GM19035 (cell line): ENCODE measurements around the gene TAF15.

Source experiments
- ATAC-seq: cut with Tn5 transposase; IDR thresholded peaks from one replicate; pipeline ENCODE4 v1.9.1; 2021; ENCODE audit not compliant: unreplicated experiment

The TAF15 gene

DNA sequence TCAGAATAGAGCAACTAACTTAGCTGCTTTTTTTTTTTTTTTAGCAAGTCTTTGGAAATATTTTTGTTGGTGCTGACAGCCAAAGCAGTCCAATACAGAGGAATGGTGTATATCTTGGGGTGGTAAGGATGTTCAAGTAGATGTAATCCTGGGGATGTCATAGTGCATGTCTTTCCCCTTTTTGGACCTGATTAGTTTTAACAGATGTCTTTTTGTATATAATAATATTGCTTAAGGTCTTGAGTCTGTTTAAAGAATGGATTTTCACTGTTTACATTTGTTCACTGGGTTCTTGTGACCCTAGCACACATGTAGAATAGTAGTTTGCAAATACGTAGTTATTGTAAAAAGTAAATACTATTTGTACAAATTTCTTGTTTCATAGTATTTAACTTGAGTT lies 7.9 kb downstream of the TAF15 start:
- ATAC-seq: no peak

DNA sequence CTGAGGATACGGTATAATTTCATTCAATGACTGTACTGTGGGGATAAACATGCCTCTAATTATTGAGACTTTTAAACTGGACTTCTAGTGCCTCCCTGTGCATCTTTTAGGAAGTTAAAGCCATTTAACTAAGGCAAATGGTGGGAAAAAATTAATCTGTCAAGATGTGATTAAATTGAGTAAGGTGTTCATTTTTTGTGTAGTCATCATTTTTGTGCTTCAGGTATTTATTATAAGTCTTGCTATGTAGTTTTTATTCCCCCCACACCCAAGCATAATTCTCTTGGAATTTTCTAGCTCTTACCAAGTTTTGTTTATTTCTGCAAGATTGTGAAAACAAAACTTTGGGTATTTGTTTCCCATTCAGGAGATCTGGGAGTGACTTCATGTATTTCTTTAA lies 10.2 kb downstream of the TAF15 start:
- ATAC-seq: no peak

DNA sequence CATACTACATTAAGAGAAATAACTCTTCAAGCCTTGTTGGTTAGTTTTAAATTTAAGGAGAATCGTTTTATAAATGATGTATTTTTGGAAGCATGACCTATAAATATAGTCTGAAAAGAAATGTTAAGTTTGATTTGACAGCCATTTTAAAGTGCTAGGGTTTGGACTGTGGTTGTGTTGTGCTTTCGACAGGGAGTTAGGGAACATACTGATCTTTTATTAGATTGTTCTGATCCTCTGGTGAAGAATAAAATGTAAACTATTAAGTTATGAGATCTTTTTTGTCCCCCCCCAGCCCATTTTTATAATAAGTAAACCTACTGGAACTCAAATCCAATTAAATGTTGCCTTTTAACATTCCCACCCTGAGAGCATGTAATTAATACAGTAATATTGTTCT lies 12.0 kb downstream of the TAF15 start:
- ATAC-seq: no peak

DNA sequence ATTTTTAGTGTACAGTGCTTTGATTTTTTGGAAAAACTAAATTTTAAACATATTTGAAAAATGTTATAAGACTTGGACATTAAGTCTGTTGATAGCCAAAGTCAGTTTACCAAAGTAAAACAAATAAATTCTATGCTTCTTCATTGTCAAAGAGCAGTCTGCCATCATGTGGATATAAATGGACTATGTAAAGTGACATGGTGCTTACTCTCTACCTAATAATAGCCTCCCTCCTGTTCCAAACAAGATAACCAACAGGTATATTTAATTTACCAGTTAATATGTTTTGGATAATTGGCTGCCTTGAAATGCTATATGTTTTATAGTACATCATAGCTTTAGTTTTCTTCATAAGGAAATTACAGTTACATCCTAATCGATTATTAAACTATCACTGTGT lies 15.9 kb downstream of the TAF15 start:
- ATAC-seq: no peak

DNA sequence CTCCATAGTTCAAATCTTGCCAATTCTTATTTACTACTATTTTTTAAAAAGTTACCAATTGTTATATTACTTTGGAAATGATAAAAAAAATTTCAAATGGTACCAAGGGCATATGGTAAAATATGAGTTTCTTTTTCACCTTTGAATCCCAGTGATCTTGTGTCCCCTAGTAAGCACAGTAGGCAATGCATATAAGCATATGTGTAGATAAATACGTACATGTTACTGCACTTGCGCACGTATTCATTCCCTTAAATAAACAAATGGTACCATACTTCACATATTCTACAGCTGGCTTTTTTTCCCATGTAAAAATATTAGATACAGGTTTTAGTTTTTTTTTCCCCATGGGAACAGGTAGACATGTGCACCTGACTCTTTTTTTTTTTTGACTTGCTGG lies 31.8 kb downstream of the TAF15 start:
- no peak for ATAC-seq

DNA sequence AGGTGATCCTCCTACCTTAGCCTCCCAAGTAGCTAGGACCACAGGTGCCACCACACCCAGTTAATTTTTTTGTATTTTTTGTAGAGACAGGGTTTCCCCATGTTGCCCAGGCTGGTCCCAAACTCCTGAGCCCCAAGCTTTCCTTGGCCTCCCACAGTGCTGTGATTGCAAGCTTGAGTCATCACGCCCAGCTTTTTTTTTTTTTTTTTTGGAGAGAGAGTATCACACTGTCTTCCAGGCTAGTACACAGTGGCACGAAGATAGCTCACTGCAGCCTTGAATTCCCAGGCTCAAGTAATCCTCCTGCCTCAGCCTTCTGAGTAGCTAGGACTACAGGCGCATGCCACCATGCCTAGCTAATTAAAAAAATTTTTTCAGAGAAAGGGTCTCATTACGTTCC lies 32.2 kb downstream of the TAF15 start:
- no peak for ATAC-seq

DNA sequence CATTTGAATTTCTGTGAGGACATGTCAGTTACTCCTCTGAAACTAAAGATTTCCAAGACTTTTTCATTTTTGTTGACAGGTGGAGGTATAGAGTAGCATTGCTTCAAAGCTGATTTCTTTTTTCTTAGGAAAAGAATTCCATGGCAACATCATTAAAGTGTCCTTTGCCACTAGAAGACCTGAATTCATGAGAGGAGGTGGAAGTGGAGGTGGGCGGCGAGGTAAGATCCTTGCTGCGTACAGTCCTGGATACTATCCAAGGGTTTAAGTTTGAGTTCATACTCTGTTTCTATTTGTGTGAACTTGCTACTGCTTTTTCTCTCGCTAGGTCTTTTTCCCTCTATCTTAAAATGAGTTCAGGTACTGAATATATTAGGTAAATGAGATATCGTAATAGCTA lies 33.0 kb downstream of the TAF15 start:
- ATAC-seq: no peak

DNA sequence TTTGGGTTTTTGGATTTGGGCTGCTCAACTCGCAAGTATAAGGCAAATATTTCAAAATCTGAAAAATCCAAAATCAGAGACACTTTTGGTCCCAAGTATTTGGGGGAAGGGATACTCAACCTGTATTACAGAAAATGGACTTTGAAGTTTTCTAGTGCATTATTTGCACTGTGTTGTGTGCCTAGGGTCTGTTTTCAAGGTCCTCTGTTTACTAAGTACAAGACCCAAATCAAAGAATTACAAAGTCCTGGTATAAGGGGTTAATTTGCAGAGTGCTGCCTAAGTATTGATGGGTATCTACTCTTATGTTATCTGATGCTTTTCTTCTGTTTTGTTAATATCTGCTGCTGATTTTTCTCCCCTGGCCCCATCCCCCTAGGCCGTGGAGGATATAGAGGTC lies 34.4 kb downstream of the TAF15 start:
- no peak for ATAC-seq

DNA sequence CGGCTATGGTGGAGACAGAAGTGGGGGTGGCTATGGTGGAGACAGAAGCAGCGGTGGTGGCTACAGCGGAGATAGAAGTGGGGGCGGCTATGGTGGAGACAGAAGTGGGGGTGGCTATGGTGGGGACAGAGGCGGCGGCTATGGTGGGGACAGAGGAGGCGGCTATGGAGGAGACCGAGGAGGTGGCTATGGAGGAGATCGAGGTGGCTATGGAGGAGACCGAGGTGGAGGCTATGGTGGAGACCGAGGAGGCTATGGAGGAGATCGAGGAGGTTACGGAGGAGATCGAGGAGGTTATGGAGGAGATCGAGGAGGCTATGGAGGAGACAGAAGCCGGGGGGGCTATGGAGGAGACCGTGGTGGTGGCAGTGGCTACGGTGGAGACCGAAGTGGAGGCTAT lies 35.3 kb downstream of the TAF15 start:
- no peak for ATAC-seq

DNA sequence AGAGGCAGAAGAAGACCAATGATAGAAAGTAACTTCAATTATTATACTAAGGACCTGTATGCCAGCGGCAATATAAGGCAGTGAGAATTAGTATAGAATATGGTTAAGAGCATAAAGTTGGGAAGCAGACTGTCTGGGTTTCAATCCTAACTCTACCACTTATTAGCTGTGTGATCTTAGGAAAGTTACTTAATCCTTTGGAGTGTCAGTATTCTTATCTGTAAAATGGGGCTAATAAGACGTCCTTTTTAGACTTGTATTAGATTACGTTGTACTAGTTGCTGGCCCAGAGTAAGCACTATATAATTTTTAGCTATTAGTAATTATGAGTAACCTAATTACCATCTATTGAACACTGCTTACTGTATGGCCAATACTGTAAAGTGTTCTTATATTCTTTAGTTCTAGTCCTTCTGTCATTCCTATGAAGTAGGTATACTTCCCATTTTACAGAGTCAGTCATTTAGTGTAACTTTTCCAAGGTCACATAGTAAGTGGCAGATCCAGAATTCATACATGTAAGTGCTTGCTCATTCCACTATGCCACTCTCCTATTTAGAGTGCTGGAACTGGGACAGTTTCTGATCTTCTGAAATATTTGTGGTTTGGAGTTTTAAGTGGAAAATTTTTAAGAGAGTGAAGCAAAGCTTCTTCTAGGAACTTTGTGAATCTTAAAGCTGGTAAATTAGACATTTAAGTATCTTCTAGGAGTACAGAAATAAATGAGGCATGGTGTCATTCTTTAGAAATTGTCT lies 36.9 kb downstream of the TAF15 start:
- no peak for ATAC-seq

DNA sequence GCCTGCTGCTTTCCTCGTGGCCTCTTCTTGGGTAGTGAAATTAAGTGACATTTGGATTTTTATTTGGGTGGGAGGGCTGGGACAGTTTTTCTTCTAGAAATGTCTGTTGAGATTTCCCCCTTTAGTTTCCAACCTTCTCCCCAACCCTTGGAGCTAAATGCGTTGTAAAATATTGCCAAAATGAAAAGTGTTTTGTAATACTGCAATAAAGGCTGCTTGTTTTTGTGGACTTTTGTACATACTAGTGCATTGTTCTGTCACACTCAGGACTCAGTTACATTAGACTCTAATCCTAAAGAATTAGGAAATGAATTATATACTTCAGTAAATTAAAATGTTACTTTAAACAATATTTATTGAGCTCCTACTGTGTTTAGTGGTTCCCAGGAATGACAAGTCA lies 37.7 kb downstream of the TAF15 start:
- no peak for ATAC-seq

DNA sequence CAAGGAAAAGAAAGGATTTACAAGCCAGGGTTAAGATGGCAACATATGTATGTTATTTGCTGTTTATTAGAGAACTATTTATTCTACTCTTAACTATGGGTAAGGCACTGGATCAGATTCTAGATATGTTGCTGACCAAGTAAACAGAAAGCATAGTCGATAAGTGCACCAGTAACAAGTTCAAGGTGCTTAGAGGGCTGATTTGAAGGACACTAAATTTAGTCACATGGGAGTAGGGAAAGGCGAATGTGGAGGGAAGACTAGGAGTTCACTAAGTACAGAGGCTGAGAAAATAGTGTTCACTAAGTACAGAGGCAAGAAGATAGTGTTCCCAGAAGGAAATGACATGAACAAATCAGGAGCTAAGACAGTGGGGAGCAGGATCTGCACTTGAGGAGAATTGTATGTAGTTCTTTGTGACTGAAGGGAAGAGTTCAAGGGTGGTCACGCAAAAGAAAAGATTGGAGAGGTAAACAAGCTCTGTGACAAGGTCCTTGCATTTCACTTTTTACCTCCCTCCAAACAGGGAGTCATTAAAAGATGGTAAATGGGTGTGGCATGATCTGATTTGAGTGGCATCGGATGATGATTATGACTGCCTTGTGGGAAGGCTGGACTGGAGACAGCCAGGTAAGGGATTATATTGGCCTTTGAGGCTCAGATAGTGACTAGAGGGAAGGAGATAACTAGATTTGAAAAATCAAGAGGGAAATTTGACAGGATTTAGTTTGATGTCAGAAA lies 38.5 kb downstream of the TAF15 start:
- no peak for ATAC-seq

DNA sequence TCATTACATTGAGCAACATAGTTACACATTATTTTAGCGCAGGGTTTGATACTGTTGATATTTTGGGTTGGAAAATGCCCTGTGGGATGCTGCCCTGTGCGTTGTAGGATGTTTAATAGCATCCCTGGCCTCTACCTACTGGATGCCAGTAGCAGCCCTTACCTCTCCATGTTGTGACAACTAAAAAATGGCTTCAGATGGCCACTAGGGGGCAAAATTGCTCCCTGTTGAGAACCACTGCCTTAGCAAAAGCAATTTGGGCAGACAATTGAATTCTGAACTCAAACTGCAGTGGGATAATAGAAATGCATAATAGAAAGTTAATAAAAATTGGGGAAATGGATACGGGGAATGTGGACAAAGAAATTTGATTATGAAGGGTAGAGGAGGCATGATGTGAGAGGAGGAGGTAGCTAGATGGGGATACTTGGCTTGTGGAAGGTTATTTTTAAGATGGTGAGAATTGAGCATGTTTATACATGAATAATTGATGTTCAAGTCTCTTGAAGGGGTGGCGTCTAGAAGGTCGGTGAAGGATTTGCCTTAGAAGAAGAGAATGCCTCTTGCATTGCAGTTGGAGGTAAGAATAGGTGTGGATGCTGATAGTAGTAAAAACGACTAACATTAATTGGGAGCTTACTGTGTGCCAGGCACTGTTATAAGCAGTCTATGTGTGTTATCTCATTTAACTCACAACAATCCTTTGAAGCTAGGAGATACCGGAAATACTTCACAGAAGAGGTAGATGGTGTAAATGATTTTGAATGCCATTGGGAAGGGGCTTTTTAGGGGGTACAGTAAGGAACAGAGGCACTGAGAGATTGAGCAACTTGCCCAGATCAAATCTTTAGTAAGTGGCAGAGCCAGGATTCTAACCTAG lies 40.4 kb downstream of the TAF15 start:
- ATAC-seq: no peak

DNA sequence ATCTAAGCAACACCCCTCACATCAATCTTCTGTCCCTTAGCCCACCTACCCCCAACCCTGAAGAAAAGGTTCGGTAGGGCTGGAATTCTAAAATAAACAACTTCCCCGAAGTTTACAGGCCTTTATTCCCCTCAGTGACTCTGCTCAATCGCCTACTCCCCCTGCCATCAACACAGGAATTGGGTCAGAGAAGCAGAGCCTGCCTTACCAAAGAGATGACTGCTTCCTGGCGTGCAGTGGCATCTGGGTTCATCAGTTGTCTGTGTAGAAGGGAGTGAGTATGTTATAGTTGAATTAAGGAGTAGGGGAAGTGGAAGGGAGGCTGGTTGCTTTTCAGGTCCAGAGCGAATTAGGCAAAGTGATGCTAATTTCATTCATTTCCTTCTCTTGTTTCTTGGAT lies 46.7 kb downstream of the TAF15 start:
- ATAC-seq: no peak

DNA sequence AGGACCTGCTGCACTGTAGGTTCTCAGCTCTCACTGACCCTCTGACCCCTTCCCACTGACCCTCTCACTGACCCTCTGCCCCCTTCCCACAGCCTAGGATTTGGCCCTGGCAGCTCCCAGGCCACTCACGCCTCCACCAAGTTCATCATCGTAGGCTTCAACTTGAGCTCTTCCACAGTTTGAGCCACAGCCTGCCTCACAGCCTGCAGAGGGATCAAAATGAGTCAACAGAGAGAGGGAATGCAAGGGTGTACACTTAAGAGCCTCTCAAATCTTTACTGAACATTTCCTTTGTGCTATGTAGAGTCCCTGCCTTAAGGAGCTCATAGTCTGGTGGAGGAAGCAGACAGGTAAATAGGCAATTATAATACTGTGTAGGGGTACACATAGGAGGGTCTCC lies 47.3 kb downstream of the TAF15 start:
- ATAC-seq: no peak

DNA sequence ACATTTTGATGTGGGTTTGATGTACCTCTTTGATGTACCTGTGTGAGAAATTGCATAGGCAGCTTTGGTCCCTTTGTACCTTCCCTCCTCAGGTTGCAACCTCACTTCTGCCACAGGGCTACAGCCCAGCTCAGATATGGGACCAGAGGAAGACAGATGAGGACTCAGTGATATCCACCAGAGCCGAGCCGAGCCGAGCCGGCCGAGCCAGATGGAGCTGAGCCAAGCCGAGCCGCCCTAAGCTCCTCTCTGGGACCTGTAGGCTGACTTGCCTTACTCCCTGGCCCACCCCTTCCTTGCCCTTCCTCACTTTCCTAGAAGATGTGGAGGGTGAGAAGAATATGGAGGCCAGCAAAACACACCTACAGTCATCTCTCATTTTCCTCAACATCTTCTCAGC lies 55.6 kb downstream of the TAF15 start:
- no peak for ATAC-seq

DNA sequence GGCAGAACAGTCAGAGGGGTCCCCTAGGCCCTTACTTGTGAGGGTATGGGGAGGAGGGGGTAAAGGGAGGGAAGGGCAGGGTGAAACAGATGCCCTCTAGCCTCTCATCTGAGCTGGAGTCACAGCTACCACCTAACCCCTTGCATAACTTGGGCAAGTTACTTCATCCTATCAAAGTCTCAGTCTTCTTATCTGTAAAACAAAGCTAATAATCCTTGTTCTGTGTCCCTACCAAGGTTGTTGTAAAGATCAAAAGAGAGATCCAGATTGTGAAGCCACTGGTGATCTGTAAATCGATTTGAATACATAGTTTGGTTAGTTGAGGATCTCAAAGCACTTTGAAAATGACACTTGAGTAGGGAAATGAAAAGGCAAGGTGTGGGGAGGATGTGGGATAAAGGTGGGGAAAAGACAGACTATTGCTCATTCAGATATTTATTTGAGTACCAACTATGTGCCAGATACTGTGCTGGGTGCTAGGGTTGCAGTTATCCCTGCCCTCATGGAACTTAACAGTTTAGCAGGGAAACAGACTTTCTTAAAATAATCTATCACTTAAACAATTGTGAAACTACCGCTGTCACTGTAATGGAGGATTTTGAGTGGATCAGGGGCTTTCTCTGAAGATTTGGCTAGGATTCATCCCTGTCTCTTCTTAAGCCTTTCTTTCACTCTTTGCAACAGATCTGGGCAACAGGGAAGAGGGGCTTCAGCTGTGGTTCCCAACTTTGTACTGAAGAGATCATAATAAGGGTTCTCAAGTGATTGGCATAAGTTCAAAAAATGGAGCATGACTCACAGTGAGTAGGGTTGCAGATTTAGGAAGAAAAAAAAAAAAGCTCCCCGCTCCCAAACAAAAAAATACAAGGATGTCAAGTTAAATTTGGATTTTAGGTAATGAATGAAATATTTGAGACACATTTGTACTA lies 56.4 kb downstream of the TAF15 start:
- no peak for ATAC-seq

DNA sequence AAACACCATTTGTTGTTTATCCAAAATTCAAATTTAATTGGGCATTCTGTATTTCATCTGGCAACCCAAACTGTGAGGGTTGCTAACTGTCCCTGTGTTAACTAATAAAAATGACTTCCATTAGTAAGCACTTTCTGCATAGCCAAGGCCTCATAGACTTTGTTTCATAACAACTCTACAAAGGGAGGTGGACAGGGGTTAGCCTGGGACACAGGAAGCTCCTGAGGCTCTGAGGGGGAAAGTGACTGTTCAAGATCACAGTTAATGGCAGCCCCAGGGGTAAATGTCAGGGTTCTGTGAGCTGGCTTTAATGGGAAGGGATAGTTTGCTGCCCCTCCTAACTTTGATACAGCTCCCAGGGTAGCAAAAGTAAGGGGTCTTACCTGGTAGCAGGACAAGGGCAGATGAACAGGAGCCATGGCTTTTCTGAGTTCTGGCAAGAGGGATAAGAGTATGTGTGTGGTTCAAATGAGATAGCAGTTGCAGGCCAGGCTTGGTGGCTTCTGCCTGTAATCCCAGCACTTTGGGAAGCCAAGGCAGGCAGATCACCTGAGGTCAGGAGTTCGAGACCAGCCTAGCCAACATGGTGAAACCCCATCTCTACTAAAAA lies 57.2 kb downstream of the TAF15 start:
- no peak for ATAC-seq

DNA sequence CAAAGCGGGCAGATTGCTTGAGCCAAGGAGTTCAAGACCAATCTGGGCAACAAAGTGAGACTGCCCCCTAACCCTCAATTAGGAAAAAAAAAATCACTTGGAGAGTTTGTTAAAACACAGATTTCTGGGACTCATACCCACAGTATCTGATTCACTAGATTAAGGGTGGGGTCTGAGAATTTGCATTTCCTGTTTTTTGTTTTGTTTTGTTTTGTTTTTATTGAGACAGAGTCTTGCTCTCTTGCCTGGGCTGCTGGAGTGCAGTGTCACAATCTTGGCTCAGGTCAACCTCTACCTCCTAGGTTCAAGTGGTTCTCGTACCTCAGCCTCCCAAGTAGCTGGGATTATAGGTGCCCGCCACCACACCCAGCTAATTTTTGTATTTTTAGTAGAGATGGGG lies 58.3 kb downstream of the TAF15 start:
- ATAC-seq: no peak

DNA sequence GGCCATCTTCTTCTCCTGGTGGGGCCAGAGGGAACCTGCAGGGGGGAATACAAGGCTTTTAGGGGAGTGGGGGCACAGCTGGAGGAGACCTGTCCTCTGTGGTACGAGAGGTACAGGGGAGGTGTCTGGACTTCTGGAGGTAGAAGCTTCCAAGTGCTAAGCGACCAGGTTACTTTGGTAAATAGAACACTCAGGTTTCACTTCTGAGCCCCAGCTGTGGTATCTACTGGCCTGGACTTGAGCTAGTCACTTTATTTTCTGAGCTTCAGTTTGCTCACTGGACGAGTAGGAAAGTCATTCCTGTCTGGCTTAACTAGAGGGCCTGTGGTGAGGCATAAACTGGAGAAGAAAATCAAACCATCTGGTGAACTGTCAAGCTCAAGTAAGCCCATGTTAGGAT lies 59.5 kb downstream of the TAF15 start, which contains the start of gene HEATR9:
Gene HEATR9, minus strand, starts transcription at position 155 of the 400 bp plus-strand sequence. Its CDS starts 149 bp downstream, at position 6.
- ATAC-seq: no peak
